Left ventricle myocardium superior (tissue), 1 donor: ENCODE results near the gene NPAS2. TPM values are rescaled to one million over a fixed set of nuclear protein-coding genes. Genes with fewer than 3 reads are reported as not detected.

ENCODE experiments used
- ATAC-seq: fragments of 200-7000 bp; cut with Tn5 transposase; one replicate; pipeline ENCODE4 v1.9.1; 2020; ENCODE audit warnings: mild to moderate bottlenecking, moderate library complexity
- DNase-seq: peaks from one replicate; pipeline ENCODE4 v3.0.0-alpha.2; 2020
- intact Hi-C: fragments of 100-400 bp; cut with micrococcal nuclease; formaldehyde crosslinking; loops from one replicate; pipeline ENCODE4 v1.11.0; 2022
- total RNA-seq: library from RNA; stranded (reverse); fragmentation: NEBNext Ultra II Directional; extraction: Animal tissue kit (Norgen Biotek cat#: 25700); gene quantifications from one replicate; pipeline ENCODE4 v1.2.1, GENCODE V29; 2021
- donor health status: DM: no; HTN: yes; CAD: no; lungs with severe emphysema.

The NPAS2 gene
- total RNA-seq, 1 donor from 2014 or later, result 40.9 TPM

- intact Hi-C loops, result no loop called here
- ATAC-seq (no peak), DNase-seq (no peak)
Measured at GRCh38 chr2:100990166-100990565, 170.2 kb downstream of the NPAS2 start.

DNA sequence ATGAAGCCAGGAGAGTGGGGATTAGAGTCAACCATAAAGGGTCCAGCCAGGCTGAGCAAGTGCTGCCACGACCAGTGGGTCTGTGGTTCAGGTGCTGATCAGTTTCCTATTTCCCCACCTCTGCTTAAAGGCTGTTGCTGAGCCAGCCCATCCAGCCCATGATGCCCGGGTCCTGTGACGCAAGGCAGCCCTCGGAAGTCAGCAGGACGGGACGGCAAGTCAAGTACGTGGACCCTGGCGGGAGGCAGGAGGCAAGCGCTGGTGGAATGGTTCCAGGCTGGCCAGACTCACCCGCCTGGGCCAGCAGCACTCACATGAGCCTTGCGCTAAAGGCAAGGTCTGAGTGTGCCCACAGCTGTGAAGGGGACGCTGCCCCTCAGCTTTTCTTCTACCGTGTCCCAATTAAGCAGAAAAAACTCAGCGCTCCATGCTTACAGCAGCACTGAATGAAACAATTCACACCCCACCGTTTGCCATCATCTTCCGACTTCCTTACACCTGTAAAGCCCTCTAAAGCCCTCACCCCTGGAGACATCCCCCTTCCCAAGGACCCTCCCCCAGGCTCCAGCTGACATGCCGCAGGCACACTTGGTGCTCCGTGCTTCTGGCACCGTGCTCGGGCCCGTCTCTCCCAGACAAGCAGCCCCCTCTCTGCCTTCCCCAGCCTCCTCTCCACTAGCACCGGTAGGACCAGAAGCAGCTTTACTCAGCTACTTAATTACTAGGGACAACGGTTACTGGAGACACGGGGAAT is 170.9 kb downstream of the NPAS2 start:
- no peak for DNase-seq
- intact Hi-C loops, result no loop called here
- ATAC-seq, result no peak

DNA sequence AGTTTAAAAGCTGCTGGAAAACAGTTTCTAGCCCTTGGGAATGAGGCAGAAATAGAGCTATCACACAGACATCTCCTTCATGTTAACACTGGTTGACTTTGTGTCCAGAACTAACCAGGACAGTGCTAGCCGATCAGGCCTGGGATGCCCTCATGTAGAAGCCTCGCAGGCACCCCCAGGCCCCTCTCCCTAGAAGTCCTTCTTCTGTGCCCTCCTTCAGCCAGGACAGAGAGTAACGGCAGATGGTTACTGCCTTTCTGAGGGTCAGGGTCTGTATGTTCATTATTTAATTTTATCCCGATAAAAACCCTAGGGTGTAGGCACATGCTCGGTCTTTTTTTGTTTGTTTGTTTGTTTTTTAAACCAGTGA is 171.4 kb downstream of the NPAS2 start:
- intact Hi-C loops, result no loop called here
- no peak for DNase-seq
- no peak for ATAC-seq

DNA sequence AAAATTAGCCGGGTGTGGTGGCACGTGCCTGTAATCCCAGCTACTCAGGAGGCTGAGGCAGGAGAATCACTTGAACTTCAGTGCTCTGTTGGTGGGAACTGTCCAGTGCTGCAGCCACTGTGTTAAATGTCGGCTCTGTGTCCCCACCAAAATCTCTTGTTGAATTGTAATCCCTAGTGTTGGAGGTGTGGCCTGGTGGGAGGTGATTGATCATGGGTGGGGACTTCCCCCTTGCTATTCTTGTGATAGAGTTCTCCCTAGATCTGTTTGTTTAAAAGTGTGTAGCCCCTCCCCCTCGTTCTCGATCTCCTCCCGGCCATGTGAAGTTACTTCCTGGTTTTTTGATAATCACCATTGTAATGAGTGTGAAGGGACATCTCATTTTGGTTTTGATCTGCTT is 172.3 kb downstream of the NPAS2 start:
- ATAC-seq (no peak), DNase-seq (no peak)
- intact Hi-C loops, result no loop called here

DNA sequence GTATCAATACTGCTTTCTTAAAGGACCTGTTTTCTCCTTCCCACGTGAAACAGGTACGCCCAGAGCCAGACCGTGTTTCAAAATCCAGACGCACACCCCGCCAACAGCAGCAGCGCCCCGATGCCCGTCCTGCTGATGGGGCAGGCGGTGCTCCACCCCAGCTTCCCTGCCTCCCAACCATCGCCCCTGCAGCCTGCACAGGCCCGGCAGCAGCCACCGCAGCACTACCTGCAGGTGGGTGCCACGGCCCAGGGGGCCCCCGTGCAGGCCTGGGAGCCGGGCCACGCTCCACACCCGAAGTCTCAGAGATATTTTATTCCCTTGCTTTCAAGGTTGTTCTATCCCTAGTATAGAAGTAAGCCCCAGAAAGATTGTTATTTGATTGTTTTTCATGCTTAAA is 173.4 kb downstream of the NPAS2 start:
- DNase-seq (no peak), ATAC-seq (no peak)
- intact Hi-C loops, result no loop called here

DNA sequence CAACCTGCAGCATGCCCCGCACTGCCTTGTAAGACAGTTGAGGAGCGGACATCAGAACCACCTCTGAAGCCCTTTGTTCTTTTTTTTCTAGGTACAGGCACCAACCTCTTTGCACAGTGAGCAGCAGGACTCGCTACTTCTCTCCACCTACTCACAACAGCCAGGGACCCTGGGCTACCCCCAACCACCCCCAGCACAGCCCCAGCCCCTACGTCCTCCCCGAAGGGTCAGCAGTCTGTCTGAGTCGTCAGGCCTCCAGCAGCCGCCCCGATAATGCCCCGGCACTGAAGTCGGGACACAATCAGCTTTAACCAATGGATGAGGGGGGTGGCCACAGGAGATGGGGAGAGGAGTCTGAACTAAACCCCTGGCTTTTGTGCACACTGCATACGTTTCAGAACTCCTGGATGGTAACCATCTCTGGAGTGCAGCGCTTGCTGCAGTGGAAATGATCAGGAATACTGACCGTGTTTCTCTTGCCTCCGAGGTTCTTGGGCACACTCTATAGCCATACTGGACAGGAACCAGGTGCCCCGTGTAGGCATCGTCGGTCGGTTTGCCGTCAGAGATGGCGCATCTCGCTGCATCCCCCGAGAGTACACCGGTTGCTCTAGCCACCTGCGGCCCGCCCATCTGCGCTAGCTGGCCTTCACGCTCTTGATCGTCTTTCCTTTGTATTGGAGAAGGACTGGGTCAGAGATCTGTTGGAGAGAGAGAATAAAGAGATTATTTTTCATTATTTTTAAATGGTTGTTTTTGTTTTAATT is 175.6 kb downstream of the NPAS2 start:
- intact Hi-C loops, result loop anchor here (5.0 kb wide), 1 partner anchor 388 kb away; no protein-coding TSS in a partner anchor
- ATAC-seq (no peak), DNase-seq (no peak)

DNA sequence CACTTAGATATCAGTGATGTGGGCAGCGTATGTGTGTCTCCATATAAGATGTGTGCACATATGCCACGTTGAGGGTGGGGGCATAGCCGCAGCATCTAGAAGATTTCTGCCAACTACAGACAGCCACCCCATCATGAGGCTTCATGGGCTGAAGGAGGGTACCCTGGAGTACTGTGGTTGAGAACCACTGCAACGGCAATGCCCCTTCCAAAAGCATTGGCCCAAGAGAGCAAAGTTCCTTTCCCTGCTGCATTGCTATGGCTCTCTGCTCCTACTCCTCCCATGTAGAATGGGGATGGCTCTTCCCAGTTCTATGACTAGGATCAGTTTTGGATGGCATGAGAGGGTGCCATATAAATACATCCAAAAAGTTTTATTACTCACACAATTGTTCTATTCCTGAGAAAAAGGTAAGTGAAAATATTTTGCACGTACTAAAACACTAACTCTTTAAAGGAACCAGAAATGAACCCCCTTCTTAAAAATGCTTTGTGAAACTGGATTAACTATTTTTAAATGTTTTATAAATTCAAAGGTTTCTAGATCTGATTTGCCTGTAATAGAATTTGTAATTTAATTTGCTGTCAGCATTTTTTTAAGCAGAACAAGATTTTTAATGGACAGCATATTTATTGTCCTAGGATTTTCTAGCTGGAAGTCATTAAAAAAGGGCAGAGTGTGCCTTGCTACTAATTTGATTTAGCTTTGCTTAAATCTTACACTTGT is 177.7 kb downstream of the NPAS2 start:
- intact Hi-C loops, result loop anchor here (5.0 kb wide), 1 partner anchor 390 kb away; no protein-coding TSS in a partner anchor
- DNase-seq, result no peak
- ATAC-seq, result no peak

GRCh38 chr2:100998235-100998573 is 178.3 kb downstream of the NPAS2 start:
- no peak for DNase-seq
- intact Hi-C loops, result loop anchor here (5.0 kb wide), 1 partner anchor 391 kb away; no protein-coding TSS in a partner anchor
- ATAC-seq, result no peak

DNA sequence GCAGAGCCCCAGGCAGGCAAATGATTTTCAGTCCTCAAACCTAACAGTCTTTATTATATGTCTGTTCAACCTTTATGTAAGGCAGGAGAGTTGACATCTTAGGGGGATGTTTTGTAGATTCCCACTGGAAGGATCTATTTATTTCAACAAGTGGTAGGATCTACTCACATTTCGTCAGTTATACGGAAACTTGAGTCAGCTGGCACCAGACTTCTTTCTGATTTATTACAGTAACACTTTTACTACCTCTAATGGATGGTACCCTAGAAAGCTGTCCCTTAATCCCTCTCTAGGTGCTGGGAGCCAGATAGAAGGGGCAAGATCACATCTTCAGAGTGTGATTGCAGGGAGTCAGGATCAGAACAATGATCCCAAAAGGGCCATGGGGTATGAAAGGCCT is 180.1 kb downstream of the NPAS2 start:
- DNase-seq (no peak), ATAC-seq (no peak)
- intact Hi-C loops, result loop anchor here (5.0 kb wide), 1 partner anchor 393 kb away; no protein-coding TSS in a partner anchor

GRCh38 chr2:101001691-101002561 is 182.0 kb downstream of the NPAS2 start, which contains the start of gene RPL31:
TSS of gene RPL31 (plus strand) at chr2:101002289. CDS start at chr2:101002702, 413 bp downstream.
- intact Hi-C loops, result no loop called here
- DNase-seq (peak; percentile 98), ATAC-seq (peak; percentile 97)

GRCh38 chr2:101002562-101003277 is 182.8 kb downstream of the NPAS2 start:
- DNase-seq (no peak), ATAC-seq (no peak)
- intact Hi-C loops, result no loop called here

DNA sequence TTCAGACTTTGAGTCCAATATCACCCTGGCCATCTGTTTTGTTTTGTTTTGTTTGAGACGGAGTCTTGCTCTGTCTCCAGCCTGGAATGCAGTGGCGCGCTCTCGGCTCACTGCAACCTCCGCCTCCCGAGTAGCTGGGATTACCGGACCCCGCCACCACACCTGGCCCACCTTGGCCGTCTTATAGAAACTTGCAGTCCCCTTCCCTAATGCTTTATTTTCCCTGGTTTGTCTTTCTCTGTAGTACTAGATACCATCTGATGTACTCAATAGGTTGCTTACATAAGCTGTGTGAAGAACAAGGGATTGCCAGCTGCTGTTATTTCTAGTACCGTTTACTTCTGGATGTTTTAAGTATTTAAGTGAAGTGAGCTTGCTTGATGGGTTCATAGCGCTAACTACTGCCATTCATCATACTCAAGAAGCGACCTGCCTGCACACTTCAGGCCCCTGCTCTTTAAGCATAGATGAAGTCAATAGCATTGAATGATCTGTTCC is 183.4 kb downstream of the NPAS2 start:
- no peak for ATAC-seq
- no peak for DNase-seq
- intact Hi-C loops, result no loop called here

DNA sequence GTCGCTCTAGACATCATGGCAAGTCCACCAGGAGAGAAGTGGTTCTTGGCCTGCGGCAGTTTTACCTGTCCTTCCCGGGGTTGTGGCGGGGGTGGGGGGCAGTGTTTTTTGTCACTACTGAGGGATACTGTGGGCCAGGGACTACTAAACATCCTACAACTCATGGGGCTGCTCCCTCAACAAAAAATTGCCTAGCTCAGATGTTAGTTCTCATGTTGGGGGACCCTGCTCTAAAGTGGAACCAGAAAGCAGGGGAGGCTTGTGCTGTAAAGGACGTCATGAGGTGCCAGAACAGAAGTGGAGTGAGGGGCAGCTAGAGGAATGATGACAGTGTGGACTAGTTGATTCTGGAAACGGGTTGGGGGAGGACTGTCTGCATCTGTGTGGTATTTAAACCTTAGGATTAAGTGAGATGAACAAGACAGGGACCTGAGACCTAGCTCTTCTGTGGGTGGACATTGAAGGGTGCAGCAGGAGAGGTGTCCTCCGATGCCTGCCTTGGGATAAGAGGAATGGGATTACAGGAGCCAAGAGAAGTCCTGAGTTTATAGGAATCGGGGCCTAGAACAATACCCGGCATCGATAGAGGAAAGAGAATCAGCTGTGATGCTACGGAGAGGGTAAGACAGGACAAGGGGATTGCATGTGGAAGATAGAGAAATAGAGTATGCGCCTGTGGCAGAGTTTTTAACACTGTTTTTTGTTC is 184.8 kb downstream of the NPAS2 start:
- no peak for DNase-seq
- intact Hi-C loops, result no loop called here
- no peak for ATAC-seq

DNA sequence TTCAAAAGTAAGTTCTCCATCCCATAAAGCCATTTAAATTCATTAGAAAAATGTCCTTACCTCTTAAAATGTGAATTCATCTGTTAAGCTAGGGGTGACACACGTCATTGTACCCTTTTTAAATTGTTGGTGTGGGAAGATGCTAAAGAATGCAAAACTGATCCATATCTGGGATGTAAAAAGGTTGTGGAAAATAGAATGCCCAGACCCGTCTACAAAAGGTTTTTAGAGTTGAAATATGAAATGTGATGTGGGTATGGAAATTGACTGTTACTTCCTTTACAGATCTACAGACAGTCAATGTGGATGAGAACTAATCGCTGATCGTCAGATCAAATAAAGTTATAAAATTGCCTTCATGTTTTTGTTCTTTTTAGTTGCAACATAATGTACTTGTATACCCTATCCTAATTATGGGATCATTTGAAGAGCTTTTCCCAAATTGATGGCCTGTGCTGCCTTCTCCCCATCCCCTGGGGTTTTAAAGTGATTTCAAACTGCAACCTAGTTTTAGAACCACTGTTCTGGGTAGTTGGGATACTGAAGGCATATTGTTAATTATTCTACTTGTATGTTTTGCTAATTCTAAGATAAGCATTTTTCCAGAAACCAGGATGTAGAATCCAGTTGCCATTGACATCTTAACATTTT is 186.3 kb downstream of the NPAS2 start:
- DNase-seq, result no peak

DNA sequence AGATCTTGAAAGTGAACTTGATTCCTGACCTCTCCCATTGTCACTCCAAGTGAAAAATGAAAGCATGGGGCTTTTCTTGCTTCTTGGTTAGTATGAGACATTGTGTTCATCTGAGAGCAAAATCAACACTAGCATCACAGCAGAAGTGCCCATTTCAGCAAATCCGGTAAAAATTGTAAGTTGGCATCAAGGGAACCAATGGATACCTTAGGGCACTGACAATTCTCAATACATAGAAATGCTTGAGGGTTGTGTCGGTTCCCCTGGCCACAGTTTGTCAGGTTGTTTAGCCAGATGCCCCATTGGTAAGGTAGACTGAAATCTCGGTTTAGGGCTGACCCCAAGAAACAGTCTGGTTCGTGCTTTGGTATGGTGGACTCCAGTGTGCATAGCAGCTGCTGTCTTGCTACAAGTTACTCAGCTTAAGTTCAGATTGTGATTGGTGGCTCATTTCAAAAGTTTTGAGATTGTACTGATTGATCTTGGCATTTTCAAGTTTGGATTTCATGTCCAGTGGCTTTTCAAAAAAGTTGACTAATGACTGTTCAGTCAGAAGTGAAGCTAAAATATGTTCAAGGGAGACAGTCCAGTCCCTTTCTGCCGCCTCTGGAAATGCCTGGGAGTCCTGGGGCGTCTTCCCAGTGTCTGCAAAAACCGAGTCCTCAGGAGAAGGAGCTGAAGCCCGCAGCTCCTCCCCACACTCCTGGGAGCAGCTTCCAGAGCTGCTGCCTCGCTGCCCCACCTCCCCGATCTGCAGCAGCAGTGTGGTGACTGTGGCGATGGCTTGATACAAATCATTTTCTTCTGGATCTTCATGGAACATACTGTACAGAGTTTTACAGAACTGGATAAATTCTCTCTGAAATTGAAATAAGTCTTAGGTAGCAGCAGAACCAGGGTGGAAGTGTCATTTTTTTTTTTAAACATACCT is 187.7 kb downstream of the NPAS2 start:
- ATAC-seq, result no peak
- intact Hi-C loops, result no loop called here

More for the DNA sequence above, 186.3 kb downstream of the NPAS2 start:
- intact Hi-C loops, result no loop called here
- no peak for ATAC-seq

GRCh38 chr2:101011152-101011551 is 191.2 kb downstream of the NPAS2 start:
- intact Hi-C loops, result loop anchor here (5.0 kb wide), 1 partner anchor 141 kb away; the partner anchor contains the start of gene TBC1D8
- DNase-seq (no peak), ATAC-seq (no peak)

More for the DNA sequence above, 187.7 kb downstream of the NPAS2 start:
- no peak for DNase-seq
